ENCODE data around the gene LLPH.
"Not testable (repeated sequence)": the region's sequence is repeated elsewhere in the genome, so short reads cannot be mapped to it uniquely, and the experiment has no call there.

The LLPH gene
- 12.1 to 32.3 reads per million in 2 donors for total RNA-seq

- peak; percentile 79 for DNase-seq
These were observed at the start of gene LLPH for GRCh38 chr12:66130267-66131066. Gene LLPH, minus strand, starts transcription at chr12:66130750. Its CDS starts 1,644 bp downstream, at chr12:66129106.

DNA sequence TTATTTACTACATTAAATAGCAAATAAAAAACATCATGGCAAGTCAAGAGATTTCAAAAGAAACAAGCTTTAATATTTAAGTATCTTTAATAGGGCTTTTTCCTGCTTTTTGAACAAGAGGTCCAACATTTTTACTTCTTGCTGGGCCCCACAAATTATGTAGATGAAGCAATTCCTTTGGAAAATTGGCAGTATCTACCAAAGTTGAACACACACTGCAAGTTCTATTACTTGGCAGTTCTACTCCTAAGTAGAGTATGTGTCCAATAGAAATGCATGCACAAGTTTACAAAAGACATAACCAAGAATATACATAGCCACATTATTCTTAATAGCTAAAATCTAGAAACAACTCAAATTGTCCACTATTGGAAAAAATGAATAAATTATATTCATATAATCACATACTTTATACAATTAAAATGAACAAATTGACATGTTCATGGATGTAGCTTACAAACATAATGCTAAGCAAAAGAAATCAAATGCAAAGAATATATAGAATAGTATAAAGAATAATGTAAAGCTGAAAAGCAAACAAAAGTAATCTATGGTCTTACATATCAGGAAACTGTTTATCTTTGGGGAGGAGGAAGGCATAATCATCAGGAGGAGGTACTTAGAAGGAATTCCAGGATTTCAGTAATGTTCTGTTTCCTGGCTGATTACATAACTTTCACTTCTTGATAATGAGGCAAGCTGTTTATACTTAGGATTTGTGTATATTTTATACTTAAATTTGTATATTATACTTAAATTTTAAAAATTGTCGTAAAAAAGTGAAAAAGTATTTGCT is 45.8 kb upstream of the LLPH start:
- no peak for DNase-seq

- not testable (repeated sequence) for DNase-seq
These were observed 44.1 kb upstream of the LLPH start for GRCh38 chr12:66174391-66175325.

- DNase-seq, result no peak
These were observed 40.1 kb upstream of the LLPH start for GRCh38 chr12:66170606-66171005.

DNA sequence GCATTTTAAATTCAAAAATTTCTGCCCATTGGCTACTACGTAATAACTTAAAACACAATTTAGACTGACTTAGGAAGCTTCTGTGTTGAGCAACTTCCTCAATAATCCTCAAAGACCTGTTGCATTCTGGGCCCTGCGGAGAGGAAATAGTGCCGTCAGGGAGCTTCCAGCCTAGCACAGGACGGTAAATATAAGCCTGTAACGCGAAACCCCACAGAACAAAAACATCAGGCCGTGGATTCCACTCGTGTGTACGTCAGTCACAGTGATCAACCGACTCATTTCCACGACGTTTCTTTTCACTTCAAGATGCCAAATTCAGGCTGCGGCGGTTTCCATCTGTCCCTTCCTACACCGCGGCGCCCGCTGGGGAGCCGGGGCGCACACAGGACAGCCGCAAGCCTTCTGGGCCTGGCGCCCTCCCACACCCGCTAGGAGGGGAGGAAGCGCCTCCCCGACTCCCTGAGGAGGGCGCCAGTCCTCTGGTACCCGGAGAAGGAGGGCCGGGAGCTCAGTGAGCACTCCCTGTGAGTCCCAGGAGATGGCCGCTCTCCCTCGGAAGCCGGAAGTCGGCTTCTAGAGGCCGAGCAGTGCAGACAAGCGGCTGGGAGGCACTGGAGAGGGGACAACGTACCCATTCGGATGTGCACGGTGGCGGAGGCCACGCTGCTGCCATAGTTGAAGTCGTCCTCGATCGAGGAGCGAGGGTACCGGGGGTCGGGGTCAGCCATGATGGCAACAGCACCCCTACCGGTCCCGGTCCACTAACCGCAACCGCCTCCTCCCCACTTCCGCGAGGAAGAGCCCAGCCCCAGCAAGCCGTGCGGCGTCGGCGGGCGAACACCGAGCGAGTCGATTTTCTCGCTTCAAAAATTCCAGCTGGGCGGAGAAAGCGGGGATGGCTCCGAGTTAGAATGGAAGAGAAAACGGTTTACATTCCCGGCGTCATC is 38.9 kb upstream of the LLPH start, which contains the start of gene TMBIM4:
TMBIM4 (minus strand) TSS at position 776 of the 950 bp plus-strand sequence; CDS start at position 731, 45 bp downstream.
- DNase-seq, result peak; percentile 78

GRCh38 chr12:66168410-66168809 is 37.9 kb upstream of the LLPH start:
- DNase-seq, result no peak

- no peak for DNase-seq
These were observed 36.0 kb upstream of the LLPH start for GRCh38 chr12:66166561-66166960.

DNA sequence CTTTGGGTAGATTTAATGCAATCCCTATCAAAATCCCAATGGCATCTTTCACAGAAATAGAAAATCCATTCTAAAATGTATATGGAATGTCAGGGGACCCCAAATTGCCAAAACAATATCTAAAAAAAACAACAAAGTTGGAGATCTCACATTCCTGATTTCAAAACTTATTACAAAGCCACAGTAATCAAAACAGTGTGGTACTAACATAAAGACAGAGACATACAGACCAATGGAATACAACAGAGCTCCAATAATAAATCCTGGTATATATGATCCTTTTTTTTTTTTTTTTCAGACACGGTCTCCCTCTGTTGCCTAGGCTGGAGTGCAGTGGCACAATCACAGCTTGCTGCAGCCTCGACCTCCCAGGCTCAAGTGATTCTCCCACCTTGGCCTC is 34.6 kb upstream of the LLPH start:
- no peak for DNase-seq

- no peak for DNase-seq
These were observed 33.8 kb upstream of the LLPH start for GRCh38 chr12:66164349-66164821.

- DNase-seq, result no peak
These were observed 32.7 kb upstream of the LLPH start for GRCh38 chr12:66163289-66163688.

- no peak for DNase-seq
These were observed 32.2 kb upstream of the LLPH start for GRCh38 chr12:66162701-66163100.

DNA sequence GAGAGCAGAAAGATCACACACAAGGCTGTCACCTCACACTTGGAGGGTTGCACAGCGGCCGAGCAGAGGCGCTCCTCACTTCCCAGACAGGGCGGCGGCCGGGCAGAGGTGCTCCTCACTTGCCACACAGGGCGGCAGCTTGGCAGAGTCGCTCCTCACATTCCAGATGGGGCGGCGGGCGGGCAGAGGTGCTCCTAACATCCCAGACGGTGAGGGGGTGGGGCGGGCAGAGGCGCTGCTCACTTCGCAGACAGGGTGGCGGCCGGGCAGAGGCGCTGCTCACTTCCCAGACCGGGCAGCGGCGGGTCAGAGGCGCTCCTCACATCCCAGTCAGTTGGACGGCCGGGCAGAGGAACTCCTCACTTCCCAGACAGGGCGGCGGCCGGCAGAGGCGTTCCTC is 30.2 kb upstream of the LLPH start:
- no peak for DNase-seq

- no peak for DNase-seq
These were observed 28.6 kb upstream of the LLPH start for GRCh38 chr12:66159123-66159522.

DNA sequence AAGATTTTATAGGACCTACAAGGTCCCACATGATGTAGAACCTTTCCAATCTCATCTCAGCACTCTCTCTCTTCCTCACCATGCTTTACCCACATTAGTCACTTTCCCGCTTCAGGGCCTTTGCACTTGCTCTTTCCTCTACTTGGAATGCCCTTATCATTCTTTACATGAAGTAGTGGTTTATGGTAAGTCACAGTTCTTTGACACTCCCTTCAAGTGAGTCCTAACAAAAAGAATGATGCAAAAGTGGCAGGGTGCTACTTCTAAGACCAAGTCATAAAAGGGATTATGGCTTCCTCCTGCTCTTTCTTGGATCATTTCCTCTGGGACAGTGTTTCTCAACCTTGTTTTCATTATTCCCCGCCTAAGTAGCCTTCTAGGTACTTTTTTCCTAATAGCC is 26.1 kb upstream of the LLPH start:
- no peak for DNase-seq

GRCh38 chr12:66154776-66155175 is 24.2 kb upstream of the LLPH start:
- DNase-seq, result no peak

GRCh38 chr12:66152732-66153131 is 22.2 kb upstream of the LLPH start:
- DNase-seq, result no peak

DNA sequence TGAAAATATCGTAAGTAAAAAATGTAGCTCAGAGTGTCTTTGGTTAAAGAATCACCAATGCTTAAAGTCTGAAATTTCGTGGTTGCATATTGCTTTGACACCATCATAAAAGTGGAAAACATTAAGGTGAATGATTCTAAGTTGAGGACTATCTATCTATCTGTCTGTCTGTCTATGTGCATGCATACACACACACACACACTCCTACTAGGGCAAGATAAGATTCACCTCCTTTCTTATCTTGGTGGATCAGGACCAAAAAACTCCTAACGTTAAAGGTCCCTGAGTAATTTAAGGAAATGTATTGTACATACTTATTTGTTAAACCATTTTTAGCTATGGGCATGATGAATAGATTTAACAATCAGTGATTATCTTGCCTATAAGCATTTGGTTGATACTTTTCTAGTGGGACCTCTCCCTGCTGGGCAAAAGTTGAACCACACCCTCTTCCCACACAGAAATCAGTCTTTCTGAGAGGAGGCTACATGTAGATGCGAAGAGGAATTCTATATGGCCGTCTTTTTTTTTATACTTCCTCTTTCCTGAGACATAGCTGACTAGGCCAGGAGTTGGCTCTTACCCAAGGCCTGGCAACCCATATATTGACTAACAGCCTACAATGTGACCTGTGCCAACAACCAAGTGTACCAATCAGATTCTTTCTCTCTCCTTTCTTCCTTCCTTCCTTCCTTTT is 19.3 kb upstream of the LLPH start:
- DNase-seq, result no peak

GRCh38 chr12:66144791-66145754 is 14.5 kb upstream of the LLPH start:
- DNase-seq, result no peak

DNA sequence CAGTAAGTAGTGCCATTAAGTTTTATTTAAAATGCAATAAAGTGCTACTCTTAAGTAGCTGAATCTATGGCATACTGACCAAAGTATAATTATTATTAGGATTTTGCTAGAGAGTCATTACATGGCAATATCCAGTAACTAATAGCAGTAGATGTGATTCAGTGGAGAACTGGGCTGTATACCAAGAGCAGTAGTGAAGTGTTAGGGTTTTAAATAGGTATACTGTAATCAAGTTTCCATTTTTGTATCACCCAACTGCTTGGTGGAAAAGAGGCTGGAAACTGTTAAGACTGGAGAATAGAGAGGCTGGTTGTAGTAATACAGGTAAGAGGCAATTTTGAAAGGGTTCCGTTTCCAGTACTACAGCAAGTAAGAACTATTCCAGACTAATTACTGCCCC is 13.3 kb upstream of the LLPH start:
- DNase-seq, result no peak

GRCh38 chr12:66142826-66143225 is 12.3 kb upstream of the LLPH start:
- no peak for DNase-seq

All from T-helper 9 cell (primary cell).